Middle frontal gyrus (tissue), 1 donor: Measurements from ENCODE around the gene ACMSD.

Source experiments
- DNase-seq: peaks from one replicate; pipeline ENCODE4 v3.0.0-alpha.2; 2015; ENCODE audit warnings: low spot score; ENCODE audit errors: extremely low spot score

The ACMSD gene

DNA sequence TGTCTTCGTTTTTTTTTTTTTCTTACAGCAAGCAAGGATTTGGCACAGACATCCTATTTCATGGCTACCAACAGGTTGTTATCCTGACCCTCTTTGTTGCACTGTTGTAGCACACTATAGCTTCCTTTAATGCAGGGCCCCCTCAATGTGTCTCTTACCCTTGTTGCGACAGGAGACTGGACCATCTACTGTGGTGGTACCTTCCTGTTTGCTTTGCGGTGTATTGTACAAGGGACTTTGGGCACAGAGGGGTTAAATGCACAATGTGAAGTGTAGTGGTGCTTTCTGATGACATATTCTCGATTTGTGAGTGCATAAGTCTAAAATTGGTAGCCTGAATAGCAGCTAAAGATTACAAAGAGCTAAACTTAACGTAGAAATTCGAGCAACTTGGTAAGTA lies 107.7 kb downstream of the ACMSD start:
- DNase-seq: no peak

DNA sequence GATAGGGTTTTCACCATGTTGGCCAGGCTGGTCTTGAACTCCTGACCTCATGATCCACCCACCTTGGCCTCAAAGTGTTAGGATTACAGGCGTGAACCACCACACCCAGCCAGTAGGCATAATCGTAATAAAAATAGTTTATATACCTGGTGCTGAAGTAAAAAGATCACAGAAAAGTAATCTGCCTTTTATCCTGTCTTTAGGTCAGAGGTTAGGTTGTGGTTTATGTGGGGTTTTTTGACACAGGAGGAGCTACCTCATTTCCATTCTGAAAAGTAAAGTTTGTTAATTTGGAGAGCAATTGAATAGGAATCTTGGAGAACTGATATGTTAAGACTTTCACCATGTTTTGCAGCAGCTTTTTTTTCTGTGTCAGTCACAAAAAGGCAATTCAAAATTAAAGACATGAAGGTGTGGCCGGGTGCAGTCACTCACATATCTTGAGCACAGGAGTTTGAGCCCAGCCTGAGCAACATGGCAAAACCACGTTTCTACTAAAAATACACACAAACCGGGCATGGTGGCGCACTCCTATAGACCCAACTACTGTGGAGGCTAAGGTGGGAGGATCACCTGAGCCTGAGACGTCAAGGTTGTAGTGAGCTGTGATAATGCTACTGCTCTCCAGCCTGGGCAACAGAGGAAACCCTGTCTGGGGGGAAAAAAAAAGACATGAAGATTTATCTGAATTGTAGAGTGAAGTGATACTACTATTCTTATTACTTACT lies 111.7 kb downstream of the ACMSD start:
- no peak for DNase-seq

DNA sequence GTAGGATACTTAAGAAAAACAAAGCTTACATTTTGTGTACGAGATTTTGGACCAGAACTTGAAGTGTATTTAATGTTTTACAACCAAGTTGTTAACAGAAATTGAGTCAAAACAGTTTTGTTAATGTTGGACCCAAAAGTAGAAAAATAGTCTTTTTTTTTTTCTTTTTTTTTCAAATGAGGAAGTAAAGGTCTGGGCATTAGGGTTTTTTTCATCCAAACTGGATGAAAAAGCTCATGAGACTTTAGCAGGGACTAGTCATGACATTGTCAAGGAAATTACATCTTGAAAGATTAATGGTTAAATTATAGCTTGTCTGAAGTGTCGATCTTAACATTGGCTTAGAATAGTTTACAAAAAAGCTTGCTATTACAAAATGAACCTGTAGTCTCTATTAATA lies 112.5 kb downstream of the ACMSD start:
- no peak for DNase-seq
